Ovary (tissue), 3 donors: ENCODE data around the gene CRYGN.

Source experiments
- POLR2A ChIP-seq: fragments of 450-650 bp; IDR thresholded peaks from one replicate; pipeline ENCODE4 v1.6.1; 2017; ENCODE audit warnings: antibody characterized with exemption, mild to moderate bottlenecking, moderate library complexity
- TF ChIP-seq, protein P1 (sequence below), 3 donors: fragments of 450-650 bp in 2 of 3; fragments of 200-600 bp in 1 of 3; IDR thresholded peaks; one replicate each; pipeline versions ENCODE4 v1.5.1 to v1.8.0; 2016 to 2022; ENCODE audit warnings: antibody characterized with exemption in 3 of 3, mild to moderate bottlenecking in 1 of 3
- donor health status: DM: no; HTN: no; CAD: no.

DNA sequence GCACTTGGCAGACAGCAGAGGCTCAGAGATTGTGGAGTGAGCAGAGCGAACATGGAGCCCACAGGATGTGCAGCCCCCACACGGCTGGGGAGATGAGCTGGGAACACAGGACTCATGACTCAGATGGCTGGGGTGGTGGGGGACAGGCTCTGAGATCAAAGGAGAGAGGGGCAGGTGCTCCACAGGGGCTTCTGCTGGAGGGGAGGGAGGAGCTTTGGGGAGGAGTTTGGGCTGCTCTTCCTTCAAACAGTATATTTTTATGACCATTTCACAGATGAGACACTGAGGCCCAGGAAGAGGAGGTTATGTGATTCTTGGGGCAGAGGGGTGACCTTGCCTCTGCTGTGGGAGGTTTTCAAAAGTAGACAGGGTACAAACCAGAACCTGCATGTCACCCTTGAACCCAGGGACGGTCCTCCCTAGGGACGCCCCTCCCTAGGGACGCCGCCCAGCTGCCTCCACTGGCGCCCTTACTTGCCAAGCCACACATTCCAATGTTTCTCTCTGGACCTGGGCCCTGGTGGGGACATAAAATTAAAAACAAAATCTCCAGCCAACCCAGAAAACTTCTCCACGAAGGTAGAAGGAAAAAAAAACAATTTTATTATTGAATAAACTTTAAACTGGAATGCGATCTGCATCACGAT, 981 bp upstream of the CRYGN start:
- TF ChIP-seq, protein P1, sequence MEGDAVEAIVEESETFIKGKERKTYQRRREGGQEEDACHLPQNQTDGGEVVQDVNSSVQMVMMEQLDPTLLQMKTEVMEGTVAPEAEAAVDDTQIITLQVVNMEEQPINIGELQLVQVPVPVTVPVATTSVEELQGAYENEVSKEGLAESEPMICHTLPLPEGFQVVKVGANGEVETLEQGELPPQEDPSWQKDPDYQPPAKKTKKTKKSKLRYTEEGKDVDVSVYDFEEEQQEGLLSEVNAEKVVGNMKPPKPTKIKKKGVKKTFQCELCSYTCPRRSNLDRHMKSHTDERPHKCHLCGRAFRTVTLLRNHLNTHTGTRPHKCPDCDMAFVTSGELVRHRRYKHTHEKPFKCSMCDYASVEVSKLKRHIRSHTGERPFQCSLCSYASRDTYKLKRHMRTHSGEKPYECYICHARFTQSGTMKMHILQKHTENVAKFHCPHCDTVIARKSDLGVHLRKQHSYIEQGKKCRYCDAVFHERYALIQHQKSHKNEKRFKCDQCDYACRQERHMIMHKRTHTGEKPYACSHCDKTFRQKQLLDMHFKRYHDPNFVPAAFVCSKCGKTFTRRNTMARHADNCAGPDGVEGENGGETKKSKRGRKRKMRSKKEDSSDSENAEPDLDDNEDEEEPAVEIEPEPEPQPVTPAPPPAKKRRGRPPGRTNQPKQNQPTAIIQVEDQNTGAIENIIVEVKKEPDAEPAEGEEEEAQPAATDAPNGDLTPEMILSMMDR (IDR thresholded peaks at IDR 0.05), result no peak
- no peak for TF ChIP-seq POLR2A
